HT-29 (cell line): ENCODE measurements around the gene TFPT. TPM values are rescaled to one million over a fixed set of nuclear protein-coding genes. Genes with fewer than 3 reads are reported as not detected.
A peak's percentile ranks its signal among the peaks of the same experiment; 100 is the strongest.
"Not testable (repeated sequence)": the region's sequence is repeated elsewhere in the genome, so short reads cannot be mapped to it uniquely, and the experiment has no call there.

Source experiments
- DNase-seq: peaks from one replicate; pipeline ENCODE4 v3.0.0-alpha.2; 2015; ENCODE audit warnings: low spot score
- total RNA-seq: library from RNA; depleted of rRNA; stranded (reverse); fragments of >200 nt; shearing (Covaris generic); gene quantifications from 2 replicates; pipeline ENCODE4 v1.2.3, GENCODE V29; 2014

The TFPT gene
- total RNA-seq, 1 experiment from 2014 or later: 20.0 TPM

DNA sequence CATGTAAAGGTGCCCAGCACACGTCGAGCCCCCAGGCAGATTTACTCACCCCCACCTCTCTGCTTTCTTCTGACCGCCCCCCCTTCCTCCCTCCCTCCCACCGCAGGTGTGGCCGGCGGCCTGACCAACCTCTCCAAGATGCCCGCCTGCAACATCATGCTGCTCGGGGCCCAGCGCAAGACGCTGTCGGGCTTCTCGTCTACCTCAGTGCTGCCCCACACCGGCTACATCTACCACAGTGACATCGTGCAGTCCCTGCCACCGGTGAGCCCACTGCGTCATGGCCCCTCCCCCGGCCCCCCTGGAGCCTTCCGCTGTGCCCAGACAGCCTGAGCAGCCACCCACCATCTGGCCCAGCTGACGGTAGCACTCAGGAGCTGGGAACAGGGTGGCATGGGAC lies 8.9 kb upstream of the TFPT start:
- DNase-seq: no peak

DNA sequence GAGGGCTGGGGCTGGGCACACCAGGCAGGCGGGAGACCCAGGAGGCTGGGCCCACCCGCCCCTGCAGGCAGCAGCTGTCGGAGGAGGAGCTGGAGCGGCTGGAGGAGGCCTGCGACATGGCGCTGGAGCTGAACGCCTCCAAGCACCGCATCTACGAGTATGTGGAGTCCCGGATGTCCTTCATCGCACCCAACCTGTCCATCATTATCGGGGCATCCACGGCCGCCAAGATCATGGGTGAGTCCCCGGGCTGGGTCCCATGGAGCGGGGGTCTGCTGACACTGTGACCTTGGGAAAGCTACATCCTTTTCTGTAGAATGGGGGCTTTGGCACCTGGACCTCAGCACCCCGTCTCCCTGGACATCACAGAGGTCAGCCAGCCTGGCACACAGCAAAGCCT lies 8.2 kb upstream of the TFPT start:
- no peak for DNase-seq

GRCh38 chr19:54121259-54121658 lies 5.8 kb upstream of the TFPT start:
- DNase-seq: no peak

DNA sequence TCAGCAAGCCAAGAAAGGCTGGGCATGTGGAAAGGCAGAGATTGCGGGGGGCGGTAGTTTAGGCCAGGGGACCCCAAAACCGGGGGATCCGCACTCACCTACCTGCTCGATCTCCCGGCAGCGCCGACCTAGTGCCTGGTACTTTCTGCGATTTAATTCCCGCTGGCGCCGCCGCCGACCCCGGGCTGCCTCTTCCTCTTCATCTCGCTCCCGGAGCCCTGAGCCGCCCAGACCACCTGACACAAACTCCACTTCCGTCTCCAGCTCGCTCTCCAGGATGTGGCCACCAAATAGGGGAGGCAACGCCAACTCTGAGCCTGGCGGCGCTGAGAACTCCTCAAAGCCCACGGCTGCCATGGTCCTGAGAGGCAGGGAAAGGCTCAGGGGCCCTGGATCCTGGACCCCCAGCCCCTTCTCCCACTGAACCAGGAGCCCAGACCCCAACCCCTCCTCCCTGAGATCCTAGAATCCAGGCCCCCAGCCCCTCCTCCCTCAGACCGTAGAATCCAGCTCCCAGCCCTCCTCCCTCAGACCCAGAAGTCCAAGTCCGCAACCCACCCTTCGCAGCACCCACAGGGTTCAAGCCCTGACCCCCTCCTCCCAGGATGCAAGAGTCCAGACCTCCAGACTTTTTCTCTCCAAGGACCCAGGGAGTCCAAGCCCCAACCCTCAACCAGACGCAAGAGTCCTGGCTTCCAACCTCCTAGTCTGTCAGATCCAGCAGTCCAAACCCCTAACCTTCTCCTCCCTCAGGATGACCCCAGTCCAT lies 933 bp downstream of the TFPT start:
- DNase-seq: no peak

GRCh38 chr19:54109651-54110050 lies 5.8 kb downstream of the TFPT start:
- DNase-seq: no peak

DNA sequence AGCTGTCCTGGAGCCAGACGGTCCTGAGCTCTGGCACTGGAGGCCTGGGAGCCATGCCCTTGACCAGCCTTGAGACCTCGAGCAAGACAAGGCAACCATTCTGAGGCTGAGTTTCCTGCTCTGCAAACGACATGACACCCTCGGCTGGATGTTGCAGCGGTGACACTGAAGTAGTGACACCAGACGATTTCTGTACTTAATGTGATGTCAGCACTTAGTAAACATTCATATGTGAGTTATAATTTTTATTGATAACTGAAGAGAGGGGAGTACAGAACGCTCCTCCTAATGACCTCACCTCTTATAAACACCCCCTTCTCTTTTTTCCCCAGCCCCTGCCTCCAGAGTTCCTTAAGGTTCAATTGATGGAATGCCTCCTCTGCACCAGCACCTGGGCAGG lies 7.0 kb downstream of the TFPT start:
- no peak for DNase-seq

- no peak for DNase-seq
These were observed 7.5 kb downstream of the TFPT start for GRCh38 chr19:54107876-54108490.

- no peak for DNase-seq
These were observed 8.7 kb downstream of the TFPT start for GRCh38 chr19:54106716-54107115.

DNA sequence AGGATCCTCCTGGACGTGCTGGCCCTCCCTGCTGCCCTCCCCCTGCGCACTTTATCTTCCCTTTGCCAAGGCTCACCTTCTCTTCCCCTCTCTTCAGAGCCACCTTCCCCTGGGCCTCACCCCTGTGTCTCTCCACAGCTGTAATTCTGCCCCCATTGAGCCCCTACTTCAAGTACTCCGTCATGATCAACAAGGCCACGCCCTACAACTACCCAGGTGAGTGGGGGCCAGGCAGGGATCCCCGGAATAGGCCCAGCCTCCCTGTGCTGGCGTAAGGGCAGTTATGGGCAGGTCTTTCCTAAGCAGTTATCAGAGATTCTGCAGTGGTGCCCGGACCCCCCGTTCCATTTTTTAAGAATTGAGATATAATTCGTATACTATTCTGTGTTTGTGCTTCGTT lies 9.7 kb downstream of the TFPT start:
- no peak for DNase-seq

- DNase-seq: no peak
These were observed 10.3 kb downstream of the TFPT start for GRCh38 chr19:54104998-54105715.

DNA sequence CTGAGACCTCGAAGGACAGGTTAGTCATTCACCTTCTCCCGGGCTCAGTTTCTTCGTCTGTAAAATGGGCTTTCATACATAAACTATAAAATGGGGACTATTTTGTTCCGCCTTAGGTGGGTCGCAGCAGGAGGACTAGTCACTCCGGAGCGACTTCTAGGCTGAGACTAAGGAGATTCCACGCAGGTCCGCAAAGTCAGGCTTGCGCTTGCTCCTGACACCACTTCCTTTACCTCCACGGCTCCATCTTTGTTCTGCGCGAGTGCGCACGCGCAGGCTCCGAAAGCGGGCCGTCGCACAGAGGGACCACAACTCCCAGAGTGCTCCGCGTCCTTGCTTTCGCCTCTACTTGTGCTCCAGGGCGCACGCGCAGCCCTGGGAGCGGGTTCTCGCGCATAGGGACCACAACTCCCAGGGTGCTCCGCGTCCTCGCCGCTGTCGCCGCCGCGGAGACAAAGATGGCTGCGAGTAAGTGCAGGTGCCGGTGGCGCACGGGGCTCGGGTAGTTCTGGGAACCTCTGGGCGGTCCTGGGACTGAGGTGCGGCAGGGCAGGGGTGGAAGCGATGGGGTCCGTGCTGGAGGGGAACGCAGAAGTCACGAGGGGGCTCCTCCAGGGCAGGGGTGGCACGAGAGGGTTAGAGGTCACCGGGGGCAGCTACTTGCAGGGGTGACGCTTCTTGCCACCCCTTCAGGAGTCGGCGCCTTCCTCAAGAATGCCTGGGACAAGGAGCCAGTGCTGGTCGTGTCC lies 12.9 kb downstream of the TFPT start, which contains the start of gene NDUFA3:
TSS of gene NDUFA3 (plus strand) at position 435 of the 749 bp plus-strand sequence. CDS start at position 459, 24 bp downstream.
- peak; percentile 100 for DNase-seq

GRCh38 chr19:54100561-54100960 lies 14.9 kb downstream of the TFPT start, which contains the start of gene OSCAR:
Gene OSCAR (minus strand): TSS chr19:54100803. CDS start chr19:54100792, 11 bp downstream.
- no peak for DNase-seq

- DNase-seq: not testable (repeated sequence)
These were observed 15.6 kb downstream of the TFPT start for GRCh38 chr19:54099903-54100255.

DNA sequence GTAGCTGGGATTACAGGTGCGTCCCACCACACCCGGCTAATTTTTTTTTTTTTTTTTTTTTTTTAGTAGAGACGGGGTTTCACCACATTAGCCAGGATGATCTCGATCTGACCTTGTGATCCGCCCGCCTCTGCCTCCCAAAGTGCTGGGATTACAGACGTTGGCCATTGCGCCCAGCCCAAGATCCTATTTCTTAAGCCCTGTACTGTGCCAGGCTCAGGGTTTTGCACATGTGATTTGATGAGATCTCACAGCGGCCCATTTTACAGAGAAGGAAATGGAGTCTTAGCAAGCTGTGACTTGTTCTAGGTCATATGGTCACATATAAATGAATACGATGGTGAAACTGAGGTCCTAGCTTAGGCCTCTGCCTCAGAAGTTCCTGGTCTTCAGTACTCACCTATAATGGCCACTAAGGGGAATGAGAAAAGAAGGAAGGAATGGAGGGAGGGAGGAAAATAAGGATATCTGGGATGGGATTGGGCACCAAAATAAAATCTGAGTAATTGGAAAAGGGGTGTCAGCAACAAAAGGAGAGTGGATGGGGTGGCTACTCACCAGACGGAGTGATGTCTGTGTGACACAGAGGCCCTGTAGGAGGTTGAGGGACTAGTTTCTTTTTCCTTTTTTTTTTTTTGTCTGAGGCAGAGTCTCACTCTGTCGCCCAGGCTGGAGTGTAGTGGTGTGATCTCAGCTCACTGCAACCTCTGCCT lies 16.1 kb downstream of the TFPT start:
- DNase-seq: no peak

GRCh38 chr19:54096617-54097106 lies 18.8 kb downstream of the TFPT start:
- no peak for DNase-seq

DNA sequence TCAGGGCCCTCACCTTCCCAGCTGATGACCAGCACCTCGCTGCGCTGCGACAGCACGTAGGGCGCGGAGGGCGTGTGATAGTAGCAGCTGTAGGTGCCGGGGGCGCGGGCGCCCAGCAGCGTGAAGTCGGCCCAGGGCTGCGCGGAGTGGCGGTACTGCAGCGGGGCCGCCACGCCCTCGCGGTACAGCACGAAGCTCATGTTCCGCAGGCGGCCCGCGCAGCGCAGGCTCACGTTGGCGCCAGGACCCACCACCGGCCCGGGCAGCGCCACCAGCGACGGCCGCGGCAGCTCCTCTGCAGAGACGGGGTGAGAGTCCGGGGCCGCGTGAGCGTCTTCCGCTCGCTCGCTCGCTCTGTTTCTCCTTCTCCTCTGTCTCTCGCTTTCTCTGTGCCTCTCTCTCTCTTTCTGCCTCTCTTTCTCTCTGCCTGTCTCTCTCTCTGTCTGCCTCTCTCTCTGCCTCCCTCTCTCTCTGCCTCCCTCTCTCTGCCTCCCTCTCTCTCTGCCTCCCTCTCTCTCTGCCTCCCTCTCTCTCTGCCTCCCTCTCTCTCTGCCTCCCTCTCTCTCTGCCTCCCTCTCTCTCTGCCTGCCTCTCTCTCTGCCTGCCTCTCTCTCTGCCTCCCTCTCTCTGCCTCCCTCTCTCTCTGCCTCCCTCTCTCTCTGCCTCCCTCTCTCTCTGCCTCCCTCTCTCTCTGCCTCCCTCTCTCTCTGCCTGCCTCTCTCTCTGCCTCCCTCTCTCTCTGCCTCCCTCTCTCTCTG lies 19.4 kb downstream of the TFPT start:
- not testable (repeated sequence) for DNase-seq

DNA sequence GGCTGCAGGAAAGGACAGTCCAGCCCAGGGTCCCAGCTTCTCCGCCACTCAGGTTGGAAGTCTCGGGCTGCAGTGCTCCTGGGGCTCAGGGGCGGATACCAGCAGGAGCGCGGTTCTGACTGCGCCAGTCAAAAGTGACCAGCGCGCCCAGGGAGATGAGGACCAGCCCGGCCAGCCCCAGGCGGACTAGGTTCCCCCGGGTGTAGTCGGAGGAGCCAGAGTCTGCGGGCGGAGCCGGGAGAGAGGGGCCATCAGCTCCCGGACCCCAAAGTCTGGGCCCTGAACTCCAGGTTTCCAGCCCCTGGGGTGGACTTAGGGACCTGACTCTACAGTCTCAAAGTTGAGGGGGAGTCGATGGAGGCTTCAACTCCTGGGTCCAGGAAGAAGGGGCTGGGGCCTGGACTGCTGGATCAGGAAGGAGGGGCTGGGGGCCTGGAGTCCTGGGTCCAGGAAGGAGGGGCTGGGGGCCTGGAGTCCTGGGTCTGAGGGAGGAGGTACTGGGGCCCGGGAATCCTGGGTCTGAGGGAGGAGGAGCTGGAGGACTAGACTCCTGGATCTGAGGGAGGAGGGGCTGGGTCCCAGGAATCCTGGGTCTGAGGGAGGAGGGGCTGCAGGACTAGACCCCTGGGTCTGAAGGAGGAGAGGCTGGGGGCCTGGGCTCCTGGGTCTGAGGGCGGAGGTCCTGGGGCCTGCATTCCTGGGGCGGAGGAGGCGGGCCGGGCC lies 20.2 kb downstream of the TFPT start:
- DNase-seq: no peak

GRCh38 chr19:54094426-54095000 lies 20.9 kb downstream of the TFPT start:
- DNase-seq: no peak

GRCh38 chr19:54084410-54084809 lies 31.0 kb downstream of the TFPT start:
- no peak for DNase-seq
